T-helper 1 cell (primary cell): ENCODE measurements around the gene TBX1.
"Not testable (repeated sequence)": the region's sequence is repeated elsewhere in the genome, so short reads cannot be mapped to it uniquely, and the experiment has no call there.

Experiments used
- DNase-seq, 5 donors: peaks; one replicate each; pipeline ENCODE4 v3.0.0-alpha.2; 2012 to 2020

TBX1 gene

GRCh38 chr22:19765477-19766239 is 5.1 kb downstream of the TBX1 start:
- DNase-seq, result peak in 1 of 5 donors; percentile 31

GRCh38 chr22:19766240-19766510 is 5.6 kb downstream of the TBX1 start:
- no peak for DNase-seq

GRCh38 chr22:19766511-19767426 is 6.2 kb downstream of the TBX1 start:
- DNase-seq, result peak in 3 of 5 donors; percentile 35 to 69 (median 37)

- DNase-seq, result no peak
Observed at GRCh38 chr22:19767427-19768341, 7.1 kb downstream of the TBX1 start.

GRCh38 chr22:19769393-19769715 is 8.8 kb downstream of the TBX1 start:
- DNase-seq, result no peak

- DNase-seq, result no peak
Observed at GRCh38 chr22:19770349-19771220, 10.0 kb downstream of the TBX1 start.

GRCh38 chr22:19772422-19772672 is 11.8 kb downstream of the TBX1 start:
- DNase-seq, result no peak

- no peak for DNase-seq
Observed at GRCh38 chr22:19772673-19773469, 12.3 kb downstream of the TBX1 start.

GRCh38 chr22:19773470-19774040 is 13.0 kb downstream of the TBX1 start:
- no peak for DNase-seq

GRCh38 chr22:19774628-19775027 is 14.1 kb downstream of the TBX1 start:
- no peak for DNase-seq

GRCh38 chr22:19775496-19776325 is 15.1 kb downstream of the TBX1 start:
- no peak for DNase-seq

GRCh38 chr22:19776433-19777031 is 16.0 kb downstream of the TBX1 start:
- no peak for DNase-seq

GRCh38 chr22:19777192-19777591 is 16.6 kb downstream of the TBX1 start:
- not testable (repeated sequence) for DNase-seq

- no peak for DNase-seq
Observed at GRCh38 chr22:19779011-19779421, 18.4 kb downstream of the TBX1 start.

- DNase-seq, result no peak
Observed at GRCh38 chr22:19779685-19780268, 19.2 kb downstream of the TBX1 start.

- DNase-seq, result no peak
Observed at GRCh38 chr22:19782533-19782932, 22.0 kb downstream of the TBX1 start.

GRCh38 chr22:19783586-19784383 is 23.2 kb downstream of the TBX1 start:
- DNase-seq, result no peak

- DNase-seq, result no peak
Observed at GRCh38 chr22:19784384-19785175, 24.0 kb downstream of the TBX1 start.
